ENCODE results near the gene MUC15. TPM values are rescaled to one million over a fixed set of nuclear protein-coding genes. Genes with fewer than 3 reads are reported as not detected.
"Not testable (repeated sequence)": the region's sequence is repeated elsewhere in the genome, so short reads cannot be mapped to it uniquely, and the experiment has no call there.

The MUC15 gene
- total RNA-seq, 4 donors from 2014 or later: 0.28 TPM; not detected in 3

DNA sequence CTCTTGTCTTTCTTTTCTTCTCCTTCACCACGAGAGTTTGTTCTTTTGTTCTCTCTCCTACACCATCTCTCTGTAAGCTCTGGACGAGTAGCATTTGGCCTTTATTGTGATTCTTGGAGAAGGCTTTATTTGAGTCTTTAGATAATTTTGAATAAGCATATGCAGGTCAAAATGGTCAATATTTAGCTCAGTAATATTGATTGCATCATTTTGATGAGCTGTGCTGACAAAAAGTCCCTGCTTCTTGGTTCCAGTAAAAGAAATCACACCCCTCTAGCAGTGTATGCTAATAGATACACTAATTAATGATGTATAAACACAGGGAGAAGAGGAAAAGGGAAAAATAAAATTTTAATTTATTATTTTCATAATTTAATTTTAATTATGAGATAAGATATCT is 25.8 kb upstream of the MUC15 start:
- Histone ChIP-seq H3K27ac (no peak overlapping the region), H3K4me3 (no peak overlapping the region), H3K27me3 (no peaks in the 10 kb centered on the region), H3K36me3 (no peaks in the 10 kb centered on the region), H3K4me1 (no peaks in the 10 kb centered on the region), H3K9me3 (no peaks in the 10 kb centered on the region)
- intact Hi-C loops (cut with DNase I; ENCODE audit: low total_unique reads): no loop called here
- DNase-seq: no peak
- no peak for TF ChIP-seq POLR2A (IDR thresholded peaks at IDR 0.05)
- TF ChIP-seq, protein P1, sequence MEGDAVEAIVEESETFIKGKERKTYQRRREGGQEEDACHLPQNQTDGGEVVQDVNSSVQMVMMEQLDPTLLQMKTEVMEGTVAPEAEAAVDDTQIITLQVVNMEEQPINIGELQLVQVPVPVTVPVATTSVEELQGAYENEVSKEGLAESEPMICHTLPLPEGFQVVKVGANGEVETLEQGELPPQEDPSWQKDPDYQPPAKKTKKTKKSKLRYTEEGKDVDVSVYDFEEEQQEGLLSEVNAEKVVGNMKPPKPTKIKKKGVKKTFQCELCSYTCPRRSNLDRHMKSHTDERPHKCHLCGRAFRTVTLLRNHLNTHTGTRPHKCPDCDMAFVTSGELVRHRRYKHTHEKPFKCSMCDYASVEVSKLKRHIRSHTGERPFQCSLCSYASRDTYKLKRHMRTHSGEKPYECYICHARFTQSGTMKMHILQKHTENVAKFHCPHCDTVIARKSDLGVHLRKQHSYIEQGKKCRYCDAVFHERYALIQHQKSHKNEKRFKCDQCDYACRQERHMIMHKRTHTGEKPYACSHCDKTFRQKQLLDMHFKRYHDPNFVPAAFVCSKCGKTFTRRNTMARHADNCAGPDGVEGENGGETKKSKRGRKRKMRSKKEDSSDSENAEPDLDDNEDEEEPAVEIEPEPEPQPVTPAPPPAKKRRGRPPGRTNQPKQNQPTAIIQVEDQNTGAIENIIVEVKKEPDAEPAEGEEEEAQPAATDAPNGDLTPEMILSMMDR (IDR thresholded peaks at IDR 0.05): no peak

DNA sequence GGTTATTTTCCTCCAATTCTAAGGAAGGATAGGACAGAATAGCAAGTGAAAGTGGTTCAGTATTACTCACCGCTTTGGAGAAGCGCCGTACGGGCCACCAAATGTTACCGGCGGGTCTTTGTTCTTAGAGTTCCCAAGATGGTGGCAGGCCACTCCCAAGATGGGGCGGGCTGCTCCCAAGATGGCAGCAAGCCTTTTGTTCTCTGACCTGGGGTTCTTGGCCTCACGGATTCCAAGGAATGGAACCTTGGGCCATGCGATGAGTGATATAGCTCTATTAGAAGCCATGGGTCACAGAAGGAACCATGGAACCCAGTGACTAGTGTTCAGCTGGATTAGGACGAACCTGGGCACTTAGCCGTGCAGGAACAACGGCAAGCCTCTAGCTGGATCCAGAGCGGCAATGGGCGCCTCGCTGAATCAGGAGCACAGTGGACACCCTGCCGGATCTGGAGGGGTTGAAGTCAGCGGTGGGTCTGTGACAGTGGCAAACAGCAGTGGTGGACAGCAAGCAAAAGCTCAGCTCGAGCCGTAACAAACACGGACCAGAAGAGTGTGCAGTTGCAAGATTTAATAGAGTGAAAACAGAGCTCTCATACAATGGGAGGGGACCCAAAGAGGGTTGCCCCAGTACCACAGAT is 25.1 kb upstream of the MUC15 start:
- H3K4me3 ChIP-seq; intact Hi-C loops (cut with DNase I; ENCODE audit: low total_unique reads); H3K9me3 ChIP-seq; H3K27me3 ChIP-seq; H3K36me3 ChIP-seq; H3K27ac ChIP-seq; DNase-seq; H3K4me1 ChIP-seq: not testable (repeated sequence)

DNA sequence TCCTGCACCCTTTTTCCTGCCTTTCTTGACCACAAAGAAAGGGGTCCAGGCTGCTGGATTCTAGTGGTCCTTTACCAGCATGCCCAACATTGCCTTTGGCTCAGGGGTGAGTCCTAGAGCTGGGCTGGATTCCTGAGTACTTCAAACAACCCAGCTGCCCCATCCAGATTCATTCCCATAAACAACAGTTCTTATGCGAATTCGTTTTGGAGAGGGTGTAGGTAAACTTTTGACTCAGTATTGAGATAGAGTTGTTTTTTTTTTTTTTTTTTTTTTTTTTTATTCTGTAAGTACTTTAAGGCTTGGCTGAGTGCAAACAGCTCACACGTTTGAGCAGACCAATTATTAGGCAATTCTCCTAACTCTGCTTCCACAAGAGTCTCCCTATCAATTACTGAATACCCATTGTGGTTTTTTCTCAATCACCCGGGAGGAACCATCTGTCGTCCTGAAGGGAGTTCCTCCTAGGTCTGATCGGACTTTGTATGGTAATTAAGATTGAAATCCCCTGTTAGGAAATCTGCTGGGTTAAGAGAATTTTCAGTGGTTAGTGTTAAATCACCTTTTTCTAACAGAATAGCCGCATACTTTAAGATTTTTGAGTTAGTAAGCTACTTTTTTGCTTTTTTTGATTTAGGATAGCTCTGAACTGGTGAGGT is 23.3 kb upstream of the MUC15 start:
- DNase-seq; H3K27me3 ChIP-seq; H3K4me3 ChIP-seq; H3K36me3 ChIP-seq; H3K9me3 ChIP-seq; H3K27ac ChIP-seq; H3K4me1 ChIP-seq; intact Hi-C loops (cut with DNase I; ENCODE audit: low total_unique reads): not testable (repeated sequence)

DNA sequence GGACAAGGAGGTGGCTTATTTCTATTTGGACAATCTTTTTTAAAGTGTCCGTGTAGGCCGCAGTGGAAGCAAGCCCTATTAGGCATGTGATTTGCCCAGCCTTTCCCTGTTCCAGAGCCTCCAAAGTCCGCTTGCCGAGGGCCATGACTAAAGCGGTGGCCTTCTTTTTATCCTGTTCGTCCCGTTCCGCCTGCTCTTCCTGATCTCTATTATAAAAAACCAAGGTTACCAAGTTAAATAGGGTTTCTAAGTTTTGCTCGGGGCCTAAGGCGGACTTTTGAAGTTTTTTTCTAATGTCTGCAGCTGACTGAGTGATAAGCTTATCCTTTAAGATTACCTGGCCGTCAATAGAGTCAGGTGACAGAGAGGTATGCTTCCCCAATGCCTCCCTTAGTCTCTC is 21.6 kb upstream of the MUC15 start:
- H3K27me3 ChIP-seq: no peaks in the 10 kb centered on the region
- H3K36me3 ChIP-seq: no peaks in the 10 kb centered on the region
- H3K9me3 ChIP-seq: no peaks in the 10 kb centered on the region
- H3K4me1 ChIP-seq: no peaks in the 10 kb centered on the region
- TF ChIP-seq POLR2A (IDR thresholded peaks at IDR 0.05): no peak
- TF ChIP-seq, protein P1 (IDR thresholded peaks at IDR 0.05): no peak
- H3K4me3 ChIP-seq: no peak overlapping the region
- intact Hi-C loops (cut with DNase I; ENCODE audit: low total_unique reads): no loop called here
- DNase-seq: no peak
- no peak overlapping the region for H3K27ac ChIP-seq

DNA sequence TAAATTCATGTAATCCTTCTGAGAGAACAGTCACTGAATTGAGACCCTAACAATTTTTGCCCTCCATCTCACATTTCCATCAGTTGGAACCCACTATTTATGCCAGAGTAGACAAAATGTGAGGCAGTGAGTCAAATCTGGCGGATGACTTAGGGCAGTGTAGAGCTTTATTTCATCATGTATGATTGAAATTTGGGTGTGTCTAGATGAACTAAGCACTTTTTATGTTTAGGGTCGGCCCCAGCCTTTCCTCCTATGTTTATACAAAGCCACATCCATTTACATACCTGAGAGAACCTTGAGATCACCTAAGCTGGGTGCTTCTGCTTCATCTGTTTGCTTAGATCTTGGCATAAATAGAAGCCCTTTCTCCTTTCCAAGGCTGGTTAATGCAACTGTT is 15.0 kb upstream of the MUC15 start:
- Histone ChIP-seq H3K9me3 (no peaks in the 10 kb centered on the region), H3K27ac (no peak overlapping the region), H3K36me3 (no peaks in the 10 kb centered on the region), H3K4me1 (no peaks in the 10 kb centered on the region), H3K4me3 (no peak overlapping the region), H3K27me3 (no peaks in the 10 kb centered on the region)
- no peak for TF ChIP-seq POLR2A (IDR thresholded peaks at IDR 0.05)
- TF ChIP-seq, protein P1 (IDR thresholded peaks at IDR 0.05): no peak
- DNase-seq: no peak
- intact Hi-C loops (cut with DNase I; ENCODE audit: low total_unique reads): no loop called here

DNA sequence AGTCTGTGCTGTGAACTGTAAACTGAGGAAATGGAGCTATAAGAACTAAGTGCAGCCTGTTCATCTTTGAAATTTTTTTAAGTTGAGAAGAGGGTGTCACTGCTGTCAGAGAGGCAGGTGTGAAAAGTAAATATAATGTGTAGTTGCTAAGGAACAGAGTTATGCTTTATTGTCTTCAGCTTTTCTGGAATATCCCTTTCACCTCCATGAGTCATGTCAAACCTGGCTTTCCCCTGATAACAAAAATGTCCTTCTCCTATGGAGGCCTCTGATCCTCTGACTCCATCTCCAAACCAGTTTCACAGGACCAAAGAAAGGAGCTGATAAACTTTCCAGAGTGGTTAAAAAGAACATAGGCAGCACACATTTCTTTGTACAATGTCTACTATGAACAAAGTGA is 12.8 kb upstream of the MUC15 start:
- TF ChIP-seq, protein P1 (IDR thresholded peaks at IDR 0.05): no peak
- TF ChIP-seq POLR2A (IDR thresholded peaks at IDR 0.05): no peak

More for the DNA sequence above, 12.8 kb upstream of the MUC15 start:
- intact Hi-C loops (cut with DNase I; ENCODE audit: low total_unique reads): no loop called here
- Histone ChIP-seq H3K27me3 (no peaks in the 10 kb centered on the region), H3K4me3 (no peak overlapping the region), H3K9me3 (no peaks in the 10 kb centered on the region), H3K4me1 (no peaks in the 10 kb centered on the region), H3K36me3 (no peaks in the 10 kb centered on the region), H3K27ac (no peak overlapping the region)
- no peak for DNase-seq
